ENCODE measurements around the gene SRF.

DNA sequence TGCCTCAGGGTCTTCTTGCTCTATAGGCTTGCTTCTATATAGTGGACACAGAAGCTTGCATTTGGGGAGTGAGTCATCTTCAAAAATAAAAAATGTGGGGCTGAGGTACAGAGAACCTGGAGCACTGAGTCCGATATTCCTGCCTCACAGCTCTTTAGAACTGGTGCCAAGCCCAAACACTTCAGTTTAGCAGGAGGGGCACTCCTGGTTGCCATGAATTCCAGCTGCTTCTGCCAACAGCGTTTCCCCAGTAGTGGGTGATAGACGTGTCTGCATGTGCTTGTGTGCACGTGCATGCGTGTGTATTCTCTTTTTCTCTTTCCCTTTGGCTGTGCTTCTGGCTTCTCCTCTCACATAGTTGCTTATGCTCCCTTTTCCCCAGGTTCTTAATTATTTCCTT is 46.3 kb downstream of the SRF start:
- TF ChIP-seq POLR2A (IDR thresholded peaks at IDR 0.05) (no peak), CTCF (IDR thresholded peaks at IDR 0.05) (no peak), POLR2AphosphoS5 (IDR thresholded peaks at IDR 0.05) (no peak)

All from prostate gland (tissue), 2 donors.